ENCODE results near the gene UNC5B. TPM values are rescaled to one million over a fixed set of nuclear protein-coding genes. Genes with fewer than 3 reads are reported as not detected.

UNC5B gene
- total and polyA plus RNA-seq, 10 donors, result 0.74 to 21.1 (median 11.3) TPM

GRCh38 chr10:71232089-71232998 lies 20.0 kb downstream of the UNC5B start:
- H3K27me3 ChIP-seq (replicated peaks in 1 of 7), result peaks cover 0 to 73% (median 9%) of the 10 kb centered on the region in 7 donors
- H3K4me3 ChIP-seq, result no peak overlapping the region
- DNase-seq, result peak; percentile 76
- WGBS, 5 donors, result 71 to 80% (median 71%) methylated on average over 10 to 13 of the region's 13 CpGs
- intact Hi-C loops (cut with DNase I; ENCODE audit: low total_unique reads), result no loop called here
- H3K27ac ChIP-seq, result peak overlapping the region in 2 of 8 donors; percentile 24 to 71
- H3K4me1 ChIP-seq, result peaks cover 21 to 77% (median 40%) of the 10 kb centered on the region in 6 donors
- H3K9me3 ChIP-seq, result no peaks in the 10 kb centered on the region
- TF ChIP-seq POLR2AphosphoS5 (IDR thresholded peaks at IDR 0.05) (no peak), POLR2A (IDR thresholded peaks at IDR 0.05) (no peak), CTCF (IDR thresholded peaks at IDR 0.05 in 8 of 11, conservative IDR thresholded peaks at IDR 0.05 in 3 of 11) (no peak)
- no peaks in the 10 kb centered on the region for H3K36me3 ChIP-seq

- no peaks in the 10 kb centered on the region for H3K9me3 ChIP-seq
- peaks cover 21 to 87% (median 40%) of the 10 kb centered on the region in 6 donors for H3K4me1 ChIP-seq
- H3K27me3 ChIP-seq (replicated peaks in 1 of 7), result peaks cover 0 to 82% (median 9%) of the 10 kb centered on the region in 7 donors
- TF ChIP-seq POLR2A (IDR thresholded peaks at IDR 0.05), result no peak
- TF ChIP-seq POLR2AphosphoS5 (IDR thresholded peaks at IDR 0.05), result no peak
- TF ChIP-seq CTCF (IDR thresholded peaks at IDR 0.05 in 8 of 11, conservative IDR thresholded peaks at IDR 0.05 in 3 of 11), result no peak
- WGBS, 5 donors, result 56 to 86% (median 66%) methylated on average over 3 of the region's 3 CpGs
- H3K36me3 ChIP-seq, result no peaks in the 10 kb centered on the region
- no peak for DNase-seq
- H3K27ac ChIP-seq, result peak overlapping the region in 5 of 8 donors; percentile 31 to 71 (median 57)
- intact Hi-C loops (cut with DNase I; ENCODE audit: low total_unique reads), result no loop called here
- H3K4me3 ChIP-seq, result no peak overlapping the region
Observed at GRCh38 chr10:71233482-71233892, 21.1 kb downstream of the UNC5B start.

GRCh38 chr10:71234004-71234894 lies 21.9 kb downstream of the UNC5B start:
- intact Hi-C loops (cut with DNase I; ENCODE audit: low total_unique reads), result no loop called here
- peaks cover 21 to 95% (median 41%) of the 10 kb centered on the region in 6 donors for H3K4me1 ChIP-seq
- peak overlapping the region in 6 of 8 donors; percentile 34 to 71 (median 60) for H3K27ac ChIP-seq
- 34 to 52% (median 37%) methylated on average over 10 of the region's 10 CpGs for WGBS, 5 donors
- DNase-seq, result no peak
- no peaks in the 10 kb centered on the region for H3K36me3 ChIP-seq
- no peaks in the 10 kb centered on the region for H3K9me3 ChIP-seq
- TF ChIP-seq POLR2AphosphoS5 (IDR thresholded peaks at IDR 0.05), result no peak
- no peak for TF ChIP-seq POLR2A (IDR thresholded peaks at IDR 0.05)
- TF ChIP-seq CTCF (IDR thresholded peaks at IDR 0.05 in 8 of 11, conservative IDR thresholded peaks at IDR 0.05 in 3 of 11), result no peak
- peaks cover 0 to 82% (median 9%) of the 10 kb centered on the region in 7 donors for H3K27me3 ChIP-seq (replicated peaks in 1 of 7)
- no peak overlapping the region for H3K4me3 ChIP-seq
